Prostate gland (tissue), 2 donors: ENCODE results near the gene LAMA3. TPM values are rescaled to one million over a fixed set of nuclear protein-coding genes. Genes with fewer than 3 reads are reported as not detected.

Experiments used
- DNase-seq: peaks from one replicate; pipeline ENCODE4 v3.0.0-alpha.2; 2019; ENCODE audit warnings: low spot score
- H3K27ac ChIP-seq, 2 donors: fragments of 200-600 bp; sonication (generic); 2 replicates each; pipeline ENCODE4 v1.5.1; 2017 to 2019
- H3K27me3 ChIP-seq: fragments of 200-600 bp; sonication (generic); replicated peaks from 2 replicates; pipeline ENCODE4 v1.5.1; 2019; ENCODE audit not compliant: insufficient read depth
- H3K36me3 ChIP-seq, 2 donors: fragments of 200-600 bp; sonication (generic); 1 replicate in 1 of 2; 2 replicates in 1 of 2; pipeline versions ENCODE4 v1.5.1 to v1.8.1; 2017 to 2019
- H3K4me1 ChIP-seq: fragments of 200-600 bp; sonication (generic); replicated peaks from 2 replicates; pipeline ENCODE4 v1.5.1; 2019
- H3K4me3 ChIP-seq, 2 donors: fragments of 200-600 bp; sonication (generic); 2 replicates each; pipeline ENCODE4 v1.5.1; 2017 to 2019
- H3K9me3 ChIP-seq: fragments of 200-600 bp; sonication (generic); 2 replicates; pipeline ENCODE4 v1.5.1; 2017
- CTCF ChIP-seq, 4 experiments: fragments of 200-600 bp in 2 of 4; fragments of 450-650 bp in 2 of 4; sonication (generic) in 2 of 4; IDR thresholded peaks; 1 replicate in 3 of 4; 2 replicates in 1 of 4; pipeline ENCODE4 v1.5.1; 2016 to 2019; ENCODE audit warnings: antibody characterized with exemption in 4 of 4, mild to moderate bottlenecking in 2 of 4, moderate library complexity in 2 of 4
- POLR2A ChIP-seq: fragments of 450-650 bp; IDR thresholded peaks from one replicate; pipeline ENCODE4 v1.6.1; 2016; ENCODE audit warnings: antibody characterized with exemption, mild to moderate bottlenecking
- POLR2AphosphoS5 ChIP-seq: sonication (generic); formaldehyde crosslinking; IDR thresholded peaks from one replicate; pipeline ENCODE4 v1.6.1; 2017; ENCODE audit warnings: antibody characterized with exemption
- whole genome bisulfite sequencing: methylation state at CpG from one replicate; pipeline ENCODE4 v1.1.5; 2018; 5-methylcytosine and 5-hydroxymethylcytosine counted together
- intact Hi-C: fragments of 100-400 bp; cut with DNase I; formaldehyde crosslinking; loops from one replicate; pipeline ENCODE4 v1.14.2; 2022
- total RNA-seq, 2 donors: library from RNA; depleted of rRNA; stranded (reverse); fragments of >200 nt; gene quantifications; one replicate each; pipeline ENCODE4 v1.1.0, GENCODE V29; 2016

LAMA3 gene
- total RNA-seq, 2 donors from 2014 or later: 31.3 to 35.9 TPM

- Histone ChIP-seq H3K4me1 (no peaks in the 10 kb centered on the region), H3K4me3 (no peak overlapping the region), H3K36me3 (no peaks in the 10 kb centered on the region), H3K27ac (no peak overlapping the region), H3K9me3 (no peaks in the 10 kb centered on the region), H3K27me3 (no peaks in the 10 kb centered on the region)
- no peak for DNase-seq
- intact Hi-C loops: no loop called here
- 45% methylated on average over 2 of the region's 2 CpGs for WGBS
- TF ChIP-seq POLR2A (no peak), POLR2AphosphoS5 (no peak), CTCF (IDR thresholded peaks at IDR 0.05) (no peak)
Observed at GRCh38 chr18:23643815-23644490, 45.3 kb upstream of the LAMA3 start.

- Histone ChIP-seq H3K27ac (no peak overlapping the region), H3K27me3 (no peaks in the 10 kb centered on the region), H3K4me3 (no peak overlapping the region), H3K9me3 (no peaks in the 10 kb centered on the region), H3K36me3 (no peaks in the 10 kb centered on the region), H3K4me1 (no peaks in the 10 kb centered on the region)
- DNase-seq: no peak
- no peak for TF ChIP-seq POLR2AphosphoS5
- TF ChIP-seq CTCF (IDR thresholded peaks at IDR 0.05): no peak
- no peak for TF ChIP-seq POLR2A
- WGBS: 94% methylated on average over 4 of the region's 4 CpGs
- intact Hi-C loops: no loop called here
Observed at GRCh38 chr18:23645568-23646175, 43.6 kb upstream of the LAMA3 start.

GRCh38 chr18:23646282-23646681, 43.0 kb upstream of the LAMA3 start:
- intact Hi-C loops: no loop called here

GRCh38 chr18:23648456-23648855, 40.8 kb upstream of the LAMA3 start:
- H3K36me3 ChIP-seq: no peaks in the 10 kb centered on the region
- WGBS: 77% methylated on average over 3 of the region's 3 CpGs
- no peaks in the 10 kb centered on the region for H3K4me1 ChIP-seq
- TF ChIP-seq POLR2AphosphoS5 (no peak), CTCF (IDR thresholded peaks at IDR 0.05) (no peak), POLR2A (no peak)
- DNase-seq: no peak
- no peak overlapping the region for H3K4me3 ChIP-seq
- H3K27ac ChIP-seq: no peak overlapping the region
- no peaks in the 10 kb centered on the region for H3K27me3 ChIP-seq
- intact Hi-C loops: no loop called here
- no peaks in the 10 kb centered on the region for H3K9me3 ChIP-seq

More at GRCh38 chr18:23646282-23646681, 43.0 kb upstream of the LAMA3 start:
- Histone ChIP-seq H3K9me3 (no peaks in the 10 kb centered on the region), H3K4me1 (no peaks in the 10 kb centered on the region), H3K27ac (no peak overlapping the region), H3K4me3 (no peak overlapping the region), H3K27me3 (no peaks in the 10 kb centered on the region), H3K36me3 (no peaks in the 10 kb centered on the region)
- no peak for DNase-seq
- no peak for TF ChIP-seq POLR2AphosphoS5
- no peak for TF ChIP-seq POLR2A
- WGBS: 95% methylated on average over 2 of the region's 2 CpGs

- Histone ChIP-seq H3K9me3 (no peaks in the 10 kb centered on the region), H3K4me1 (no peaks in the 10 kb centered on the region), H3K4me3 (no peak overlapping the region), H3K27me3 (no peaks in the 10 kb centered on the region), H3K36me3 (no peaks in the 10 kb centered on the region), H3K27ac (no peak overlapping the region)
- TF ChIP-seq POLR2AphosphoS5 (no peak), POLR2A (no peak), CTCF (IDR thresholded peaks at IDR 0.05) (no peak)
- intact Hi-C loops: no loop called here
- WGBS: 47% methylated on average over 8 of the region's 8 CpGs
- DNase-seq: no peak
Observed at GRCh38 chr18:23648940-23649607, 40.2 kb upstream of the LAMA3 start.
